HG02981 (cell line): ENCODE results near the gene KRT35.

Source experiments
- ATAC-seq: cut with Tn5 transposase; IDR thresholded peaks from one replicate; pipeline ENCODE4 v1.9.1; 2021; ENCODE audit warnings: mild to moderate bottlenecking, moderate library complexity; ENCODE audit not compliant: unreplicated experiment

The KRT35 gene

GRCh38 chr17:41490000-41490990 lies 9.3 kb upstream of the KRT35 start:
- ATAC-seq = no peak

- no peak for ATAC-seq
Observed at GRCh38 chr17:41489531-41489930, 8.6 kb upstream of the KRT35 start, which contains the start of gene KRT36. KRT36 (minus strand) TSS chr17:41489910; CDS start chr17:41489864, 46 bp downstream.

- no peak for ATAC-seq
Observed at GRCh38 chr17:41486809-41487530, 6.0 kb upstream of the KRT35 start.

- ATAC-seq = no peak
Observed at GRCh38 chr17:41486316-41486715, 5.4 kb upstream of the KRT35 start.

GRCh38 chr17:41484920-41485904 lies 4.3 kb upstream of the KRT35 start:
- ATAC-seq = no peak

GRCh38 chr17:41483991-41484826 lies 3.3 kb upstream of the KRT35 start:
- ATAC-seq = no peak

GRCh38 chr17:41483531-41483930 lies 2.6 kb upstream of the KRT35 start:
- ATAC-seq = no peak

- ATAC-seq = no peak
Observed at GRCh38 chr17:41480581-41480980, 370 bp downstream of the KRT35 start.

GRCh38 chr17:41480136-41480535 lies 815 bp downstream of the KRT35 start:
- no peak for ATAC-seq

- no peak for ATAC-seq
Observed at GRCh38 chr17:41478237-41478636, 2.7 kb downstream of the KRT35 start.

GRCh38 chr17:41476866-41477815 lies 3.8 kb downstream of the KRT35 start:
- ATAC-seq = no peak

GRCh38 chr17:41475421-41475820 lies 5.5 kb downstream of the KRT35 start:
- ATAC-seq = no peak

GRCh38 chr17:41474863-41475262 lies 6.1 kb downstream of the KRT35 start:
- no peak for ATAC-seq

- no peak for ATAC-seq
Observed at GRCh38 chr17:41468346-41468745, 12.6 kb downstream of the KRT35 start.

GRCh38 chr17:41467561-41467960 lies 13.4 kb downstream of the KRT35 start:
- no peak for ATAC-seq

- no peak for ATAC-seq
Observed at GRCh38 chr17:41466988-41467387, 14.0 kb downstream of the KRT35 start, which contains the start of gene KRT32. KRT32 (minus strand) TSS chr17:41467386; CDS start chr17:41467325, 61 bp downstream.

- ATAC-seq = no peak
Observed at GRCh38 chr17:41464682-41465081, 16.3 kb downstream of the KRT35 start.

- ATAC-seq = no peak
Observed at GRCh38 chr17:41464173-41464572, 16.8 kb downstream of the KRT35 start.
